Endothelial cell of umbilical vein (primary cell): ENCODE data around the gene ANO4. TPM values are rescaled to one million over a fixed set of nuclear protein-coding genes. Genes with fewer than 3 reads are reported as not detected.
A peak's percentile ranks its signal among the peaks of the same experiment; 100 is the strongest.

ENCODE experiments used
- BruUV-seq: library from RNA; stranded (reverse); fragments of 400-500 nt; replicated peaks from 2 replicates; lab custom pipeline; 2021; lab: Mats Ljungman, UMichigan
- CTCF ChIA-PET: fragments of 300-600, 350-600 bp; sonication (Branson Sonifier 250); formaldehyde crosslinking; loops from one replicate; lab custom pipeline; 2021; ENCODE audit warnings: antibody characterized with exemption, inconsistent platforms; lab: Charles Lee
- POLR2A ChIA-PET: fragments of 300-600, 350-600 bp; sonication (Branson Sonifier 250); formaldehyde crosslinking; loops from one replicate; lab custom pipeline; 2021; ENCODE audit warnings: antibody characterized with exemption, inconsistent platforms; lab: Charles Lee
- DNase-seq: peaks from one replicate; pipeline ENCODE4 v3.0.0-alpha.2; 2011; ENCODE audit warnings: low read depth, low spot score
- FAIRE-seq: peaks from 2 replicates; lab custom pipeline; 2011; peaks lifted over from hg19 to GRCh38; lab: Jason Lieb, UNC
- H2AFZ ChIP-seq: 2 replicates; pipeline ENCODE4 v1.6.0; 2012; ENCODE audit warnings: low read depth, low read length, control low read depth, inconsistent platforms
- H3K27ac ChIP-seq: 2 replicates; pipeline ENCODE4 v1.5.1; 2011; ENCODE audit warnings: low read depth, mild to moderate bottlenecking, control low read depth, low read length, moderate library complexity; ENCODE audit not compliant: insufficient read depth
- H3K27me3 ChIP-seq, 2 experiments: 2 replicates each; pipeline versions ENCODE4 v1.6.0 to v1.6.1; 2011; ENCODE audit warnings: low read length in 2 of 2, mixed read lengths in 1 of 2; ENCODE audit not compliant: control insufficient read depth in 2 of 2, insufficient read depth in 2 of 2
- H3K36me3 ChIP-seq, 2 experiments: 2 replicates in 1 of 2; 3 replicates in 1 of 2; pipeline ENCODE4 v1.5.1; 2011; ENCODE audit warnings: low read length in 2 of 2, mild to moderate bottlenecking in 1 of 2, moderate library complexity in 1 of 2; ENCODE audit not compliant: control insufficient read depth in 2 of 2, insufficient read depth in 2 of 2; ENCODE audit errors: extremely low read depth in 1 of 2
- H3K4me1 ChIP-seq: 3 replicates; pipeline ENCODE4 v1.5.1; 2011; ENCODE audit warnings: mild to moderate bottlenecking, low read length; ENCODE audit not compliant: control insufficient read depth, insufficient read depth; ENCODE audit errors: extremely low read depth
- H3K4me2 ChIP-seq: 2 replicates; pipeline ENCODE4 v1.6.1; 2011; ENCODE audit warnings: low read length, control low read depth, mixed read lengths; ENCODE audit not compliant: insufficient read depth
- H3K4me3 ChIP-seq, 3 experiments: fragments of 200-600 bp in 1 of 3; sonication (generic), shearing (Covaris generic) in 1 of 3; replicated peaks in 1 of 3; 2 replicates each; pipeline ENCODE4 v1.5.1; 2011 to 2016; ENCODE audit warnings: control low read depth in 3 of 3, low read length in 3 of 3, mild to moderate bottlenecking in 2 of 3, inconsistent platforms in 1 of 3, low read depth in 1 of 3, moderate library complexity in 1 of 3; ENCODE audit not compliant: insufficient read depth in 1 of 3
- H3K79me2 ChIP-seq: 2 replicates; pipeline ENCODE4 v1.6.0; 2012; ENCODE audit warnings: low read length, inconsistent platforms; ENCODE audit not compliant: control insufficient read depth, insufficient read depth
- H3K9ac ChIP-seq: replicated peaks from 2 replicates; pipeline ENCODE3; 2011; ENCODE audit warnings: low read length, control low read depth; ENCODE audit not compliant: insufficient read depth; ENCODE audit errors: extremely low read depth
- H3K9me1 ChIP-seq: replicated peaks from 3 replicates; pipeline ENCODE4 v1.6.0; 2011; ENCODE audit warnings: mild to moderate bottlenecking, low read length; ENCODE audit not compliant: control insufficient read depth, insufficient read depth; ENCODE audit errors: extremely low read depth
- H3K9me3 ChIP-seq: replicated peaks from 2 replicates; pipeline ENCODE4 v1.5.1; 2012; ENCODE audit warnings: low read length, inconsistent platforms; ENCODE audit not compliant: control insufficient read depth, insufficient read depth
- H4K20me1 ChIP-seq: replicated peaks from 2 replicates; pipeline ENCODE3; 2011; ENCODE audit warnings: mild to moderate bottlenecking, low read length; ENCODE audit not compliant: control insufficient read depth, insufficient read depth; ENCODE audit errors: extremely low read depth
- CTCF ChIP-seq, 2 donors: IDR thresholded peaks; 1 replicate in 1 of 2; 2 replicates in 1 of 2; pipeline ENCODE4 v1.5.1; 2011; ENCODE audit warnings: low read length in 2 of 2, mild to moderate bottlenecking in 2 of 2, moderate library complexity in 2 of 2, control low read depth in 1 of 2, inconsistent platforms in 1 of 2, low read depth in 1 of 2; ENCODE audit not compliant: insufficient read depth in 1 of 2; ENCODE audit errors: extremely low read depth in 1 of 2
- EZH2 ChIP-seq: IDR thresholded peaks from 2 replicates; pipeline ENCODE4 v1.6.1; 2012; ENCODE audit warnings: borderline replicate concordance, low read depth, mild to moderate bottlenecking, moderate library complexity, low read length, inconsistent platforms; ENCODE audit not compliant: severe bottlenecking
- FOS ChIP-seq: IDR thresholded peaks from 2 replicates; pipeline ENCODE4 v1.6.1; 2011; ENCODE audit warnings: mild to moderate bottlenecking, low read length, moderate library complexity, borderline replicate concordance; ENCODE audit not compliant: insufficient read depth
- GATA2 ChIP-seq: IDR thresholded peaks from 2 replicates; pipeline ENCODE4 v1.7.0; 2011; ENCODE audit warnings: low read depth, mild to moderate bottlenecking, moderate library complexity, mixed read lengths, low read length; ENCODE audit not compliant: insufficient read length, insufficient read depth
- JUN ChIP-seq: IDR thresholded peaks from 2 replicates; pipeline ENCODE4 v1.6.1; 2011; ENCODE audit warnings: borderline replicate concordance, low read depth; ENCODE audit not compliant: insufficient read length, insufficient read depth
- MAX ChIP-seq: IDR thresholded peaks from 2 replicates; pipeline ENCODE4 v1.6.1; 2011; ENCODE audit not compliant: insufficient read depth, insufficient read length
- MYC ChIP-seq: IDR thresholded peaks from one replicate; pipeline ENCODE4 v1.6.1; 2011; ENCODE audit warnings: mild to moderate bottlenecking, low read depth, low read length
- POLR2A ChIP-seq: IDR thresholded peaks from 2 replicates; pipeline ENCODE4 v1.6.1; 2012; ENCODE audit warnings: low read depth, mild to moderate bottlenecking, control low read depth, low read length
- POLR2AphosphoS5 ChIP-seq: IDR thresholded peaks from 2 replicates; pipeline ENCODE4 v1.6.1; 2012; ENCODE audit warnings: low read depth, mild to moderate bottlenecking, control low read depth, low read length, moderate library complexity; ENCODE audit not compliant: insufficient read depth
- dilution Hi-C: fragments of 300-500 bp; cut with MboI; formaldehyde crosslinking; loops from one replicate; pipeline ENCODE4 v1.15.0; 2019; ENCODE audit warnings: low sequenced_read_pairs; ENCODE audit not compliant: extremely low pct_ligation_motif_present
- intact Hi-C: fragments of 100-400 bp; cut with micrococcal nuclease; formaldehyde crosslinking; loops from one replicate; pipeline ENCODE4 v1.10.0; 2022
- polyA plus RNA-seq, 4 experiments: library from polyadenylated mRNA; depleted of rRNA in 3 of 4; stranded (reverse) in 3 of 4; unstranded in 1 of 4; fragments of >200 nt; gene quantifications; 2 replicates each; pipeline versions ENCODE4 v1.2.1 to v1.2.3, GENCODE V29; 2011 to 2012; ENCODE audit warnings: missing spikeins in 1 of 4
- total RNA-seq: library from RNA; stranded (reverse); gene quantifications from 2 replicates; pipeline ENCODE4 v1.2.3, GENCODE V29; 2021

Gene ANO4
- total and polyA plus RNA-seq, 2 donors (not counting 3 experiments of a cell fraction or from before 2014, with no cell fraction given): 0.25 TPM; not detected in 1

GRCh38 chr12:101051901-101052550 lies 257.4 kb downstream of the ANO4 start:
- dilution Hi-C loops: no loop called here
- CTCF ChIA-PET: interaction anchor here (0.8 kb wide), 1 partner anchor 13 kb away, joined by 3 read pairs; no protein-coding TSS in a partner anchor
- Histone ChIP-seq H3K4me3 (no peak overlapping the region), H2AFZ (no peak overlapping the region), H3K9ac (no peak overlapping the region), H3K27me3 (no peaks in the 10 kb centered on the region), H3K9me3 (no peaks in the 10 kb centered on the region), H3K36me3 (no peaks in the 10 kb centered on the region), H3K27ac (no peak overlapping the region), H3K4me1 (no peaks in the 10 kb centered on the region), H4K20me1 (no peaks in the 10 kb centered on the region), H3K79me2 (no peaks in the 10 kb centered on the region), H3K9me1 (no peaks in the 10 kb centered on the region), H3K4me2 (peak overlapping the region; percentile 38)
- TF ChIP-seq FOS (peak; percentile 78), JUN (peak; percentile 79), MYC (no peak), POLR2A (no peak)
- no TSS peak for BruUV-seq
- POLR2A ChIA-PET: no interaction called here
- DNase-seq: peak; percentile 82
- FAIRE-seq: peak; percentile 52
- intact Hi-C loops: loop anchor here (1.0 kb wide), 2 partner anchors 30 to 34 kb away; no protein-coding TSS in a partner anchor

GRCh38 chr12:101053203-101053602 lies 258.6 kb downstream of the ANO4 start:
- dilution Hi-C loops (no loop called here), intact Hi-C loops (no loop called here)
- Histone ChIP-seq H3K27me3 (no peaks in the 10 kb centered on the region), H3K36me3 (no peaks in the 10 kb centered on the region), H3K27ac (no peak overlapping the region), H3K9me3 (no peaks in the 10 kb centered on the region), H3K4me2 (no peak overlapping the region), H3K9me1 (no peaks in the 10 kb centered on the region), H2AFZ (no peak overlapping the region), H3K9ac (no peak overlapping the region), H3K79me2 (no peaks in the 10 kb centered on the region), H4K20me1 (no peaks in the 10 kb centered on the region), H3K4me3 (no peak overlapping the region), H3K4me1 (no peaks in the 10 kb centered on the region)
- ChIA-PET CTCF (no interaction called here), POLR2A (no interaction called here)
- no TSS peak for BruUV-seq
- DNase-seq (no peak), FAIRE-seq (no peak)
- TF ChIP-seq POLR2AphosphoS5 (no peak), FOS (no peak), MYC (no peak), GATA2 (no peak), POLR2A (no peak), JUN (no peak), CTCF (IDR thresholded peaks at IDR 0.05; ENCODE audit: extremely low read depth in 1 of 2, insufficient read depth in 1 of 2, low read depth in 1 of 2, low read length in 2 of 2) (no peak), EZH2 (no peak), MAX (no peak)
